ENCODE measurements around the gene UTP14C.
"Not testable (repeated sequence)": the region's sequence is repeated elsewhere in the genome, so short reads cannot be mapped to it uniquely, and the experiment has no call there.

UTP14C gene

GRCh38 chr13:52004511-52005170 lies 19.9 kb upstream of the UTP14C start:
- DNase-seq (ENCODE audit: low read depth): no peak

- no peak for DNase-seq (ENCODE audit: low read depth)
These were observed 18.5 kb upstream of the UTP14C start for GRCh38 chr13:52005841-52006522.

GRCh38 chr13:52006523-52007245 lies 17.8 kb upstream of the UTP14C start:
- DNase-seq (ENCODE audit: low read depth): no peak

GRCh38 chr13:52009946-52010345 lies 14.5 kb upstream of the UTP14C start:
- DNase-seq (ENCODE audit: low read depth): no peak

- DNase-seq (ENCODE audit: low read depth): no peak
These were observed 13.4 kb upstream of the UTP14C start, which contains the start of gene ATP7B for GRCh38 chr13:52010890-52011631. Gene ATP7B (minus strand): TSS chr13:52011450. CDS start chr13:52011337, 113 bp downstream.

GRCh38 chr13:52011632-52012511 lies 12.6 kb upstream of the UTP14C start, which contains the start of gene ALG11:
Gene ALG11 (plus strand): TSS chr13:52012398. CDS start chr13:52012419, 21 bp downstream.
- peak; percentile 96 for DNase-seq (ENCODE audit: low read depth)

- DNase-seq (ENCODE audit: low read depth): no peak
These were observed 12.0 kb upstream of the UTP14C start for GRCh38 chr13:52012512-52012836.

GRCh38 chr13:52016296-52016695 lies 8.2 kb upstream of the UTP14C start:
- no peak for DNase-seq (ENCODE audit: low read depth)

- no peak for DNase-seq (ENCODE audit: low read depth)
These were observed 4.3 kb upstream of the UTP14C start for GRCh38 chr13:52020191-52020590.

- DNase-seq (ENCODE audit: low read depth): no peak
These were observed 2.1 kb upstream of the UTP14C start for GRCh38 chr13:52022356-52022755.

- DNase-seq (ENCODE audit: low read depth): no peak
These were observed 1.2 kb downstream of the UTP14C start for GRCh38 chr13:52025475-52026245.

GRCh38 chr13:52026246-52026626 lies 1.7 kb downstream of the UTP14C start:
- DNase-seq (ENCODE audit: low read depth): no peak

GRCh38 chr13:52027832-52028231 lies 3.3 kb downstream of the UTP14C start:
- no peak for DNase-seq (ENCODE audit: low read depth)

GRCh38 chr13:52029569-52029968 lies 5.1 kb downstream of the UTP14C start:
- DNase-seq (ENCODE audit: low read depth): no peak

- not testable (repeated sequence) for DNase-seq (ENCODE audit: low read depth)
These were observed 5.9 kb downstream of the UTP14C start for GRCh38 chr13:52030401-52030800.

- DNase-seq (ENCODE audit: low read depth): no peak
These were observed 8.5 kb downstream of the UTP14C start for GRCh38 chr13:52033039-52033438.

GRCh38 chr13:52034616-52035226 lies 10.2 kb downstream of the UTP14C start:
- DNase-seq (ENCODE audit: low read depth): no peak

GRCh38 chr13:52036037-52036436 lies 11.5 kb downstream of the UTP14C start:
- DNase-seq (ENCODE audit: low read depth): no peak

- no peak for DNase-seq (ENCODE audit: low read depth)
These were observed 19.2 kb downstream of the UTP14C start for GRCh38 chr13:52043675-52044074.

- DNase-seq (ENCODE audit: low read depth): no peak
These were observed 23.0 kb downstream of the UTP14C start for GRCh38 chr13:52047463-52047862.

Measured in amniotic epithelial cell (primary cell).